Naive thymus-derived CD4-positive, alpha-beta T cell (primary cell): Measurements from ENCODE around the gene NPIPB9. TPM values are rescaled to one million over a fixed set of nuclear protein-coding genes. Genes with fewer than 3 reads are reported as not detected.
A peak's percentile ranks its signal among the peaks of the same experiment; 100 is the strongest.
"Not testable (repeated sequence)": the region's sequence is repeated elsewhere in the genome, so short reads cannot be mapped to it uniquely, and the experiment has no call there.

Experiments used
- ATAC-seq: fragments of 150-1000 bp; cut with Tn5 transposase; 2 replicates; pipeline ENCODE4 v1.10.0; 2021; ENCODE audit warnings: mild to moderate bottlenecking, moderate library complexity
- CTCF ChIA-PET: fragments of 350-600 bp; sonication (Branson Sonifier 250); formaldehyde crosslinking; loops from one replicate; lab custom pipeline; 2021; ENCODE audit warnings: antibody characterized with exemption; lab: Charles Lee
- POLR2A ChIA-PET: fragments of 350-600 bp; sonication (Branson Sonifier 250); formaldehyde crosslinking; loops from one replicate; lab custom pipeline; 2021; ENCODE audit warnings: antibody characterized with exemption, inconsistent platforms; lab: Charles Lee
- DNase-seq, 9 donors: peaks; one replicate each; pipeline versions ENCODE4 v3.0.0 to v3.0.0-alpha.2; 2020 to 2022; ENCODE audit warnings: mixed read lengths in 1 of 9
- H3K27ac ChIP-seq: one replicate; pipeline ENCODE4 v1.7.0; 2013; ENCODE audit warnings: mild to moderate bottlenecking, low read depth, low read length, moderate library complexity
- H3K27me3 ChIP-seq, 2 donors: one replicate each; pipeline ENCODE4 v1.7.0; 2013; ENCODE audit warnings: low read length in 2 of 2, mild to moderate bottlenecking in 2 of 2, moderate library complexity in 2 of 2; ENCODE audit not compliant: control insufficient read depth in 2 of 2, insufficient read depth in 2 of 2
- H3K36me3 ChIP-seq, 3 experiments: 1 replicate in 2 of 3; 2 replicates in 1 of 3; pipeline ENCODE4 v1.7.0; 2013; ENCODE audit warnings: low read length in 3 of 3, mild to moderate bottlenecking in 3 of 3, moderate library complexity in 1 of 3; ENCODE audit not compliant: insufficient read depth in 3 of 3, control insufficient read depth in 2 of 3
- H3K4me1 ChIP-seq, 2 donors: one replicate each; pipeline ENCODE4 v1.7.0; 2013; ENCODE audit warnings: low read length in 2 of 2, mild to moderate bottlenecking in 2 of 2, moderate library complexity in 1 of 2; ENCODE audit not compliant: control insufficient read depth in 2 of 2, insufficient read depth in 2 of 2
- H3K4me3 ChIP-seq: 2 replicates; pipeline ENCODE4 v1.7.0; 2013; ENCODE audit warnings: mild to moderate bottlenecking, low read length
- H3K9me3 ChIP-seq, 3 experiments: 1 replicate in 2 of 3; 2 replicates in 1 of 3; pipeline ENCODE4 v1.7.0; 2013; ENCODE audit warnings: low read length in 3 of 3; ENCODE audit not compliant: control insufficient read depth in 2 of 3
- H3K27ac Mint-ChIP-seq, 9 donors: one replicate each; pipeline ENCODE4 v1.8.0; 2020 to 2022; ENCODE audit warnings: mixed read lengths in 9 of 9, mild to moderate bottlenecking in 8 of 9, moderate library complexity in 5 of 9, inconsistent platforms in 2 of 9
- H3K27me3 Mint-ChIP-seq, 5 donors: one replicate each; pipeline ENCODE4 v1.8.0; 2021 to 2022; ENCODE audit warnings: mixed read lengths in 5 of 5, mild to moderate bottlenecking in 1 of 5
- H3K36me3 Mint-ChIP-seq, 5 donors: one replicate each; pipeline ENCODE4 v1.8.0; 2020 to 2022; ENCODE audit warnings: mixed read lengths in 5 of 5, mild to moderate bottlenecking in 3 of 5, inconsistent platforms in 1 of 5
- H3K4me1 Mint-ChIP-seq, 7 donors: one replicate each; pipeline ENCODE4 v1.8.0; 2020 to 2022; ENCODE audit warnings: mixed read lengths in 7 of 7, mild to moderate bottlenecking in 3 of 7, inconsistent platforms in 1 of 7
- H3K4me3 Mint-ChIP-seq, 10 donors: one replicate each; pipeline ENCODE4 v1.8.0; 2020 to 2022; ENCODE audit warnings: mild to moderate bottlenecking in 10 of 10, mixed read lengths in 10 of 10, moderate library complexity in 6 of 10, inconsistent platforms in 2 of 10
- H3K9me3 Mint-ChIP-seq, 11 donors: one replicate each; pipeline ENCODE4 v1.8.0; 2020 to 2022; ENCODE audit warnings: mixed read lengths in 11 of 11, mild to moderate bottlenecking in 4 of 11, inconsistent platforms in 1 of 11, moderate library complexity in 1 of 11
- intact Hi-C, 2 donors: fragments of 100-400 bp; cut with micrococcal nuclease; formaldehyde crosslinking; loops; one replicate each; pipeline ENCODE4 v1.15.1; 2023
- polyA plus RNA-seq, 2 donors: library from polyadenylated mRNA; unstranded; fragments of 300-500 nt; fragmentation: Illumina TruSeq; gene quantifications; one replicate each; pipeline ENCODE4 v1.2.3, GENCODE V29; 2021
- total RNA-seq, 6 experiments: library from RNA in 5 of 6; stranded (reverse) in 5 of 6; gene quantifications; 1 replicate in 5 of 6; 2 replicates in 1 of 6; pipeline ENCODE4 v1.2.3 and lab custom pipeline; 2021 to 2026

The NPIPB9 gene
- total and polyA plus RNA-seq, 7 experiments from 2014 or later: 0.18 to 5.2 (median 3.9) TPM

DNA sequence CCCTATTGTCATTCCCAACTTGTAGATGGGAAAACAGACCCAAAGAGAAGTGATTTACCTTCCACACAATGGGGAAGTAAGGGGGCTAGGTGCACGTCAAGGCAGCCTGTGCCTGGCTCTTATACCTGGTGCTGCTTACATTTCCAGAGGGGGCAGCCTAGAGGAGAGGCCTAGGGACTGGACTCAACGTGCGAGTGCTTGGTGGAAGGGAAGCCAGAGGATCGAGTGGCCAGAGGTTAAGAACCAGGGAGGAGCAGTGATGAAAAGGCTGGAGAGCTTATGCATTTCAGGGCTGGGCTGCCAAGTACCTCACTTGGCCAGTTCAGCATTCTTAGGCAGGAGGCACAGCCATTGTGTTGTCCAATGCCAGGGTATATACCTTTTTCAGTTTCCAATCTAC lies 30.8 kb downstream of the NPIPB9 start:
- not testable (repeated sequence) for ATAC-seq

DNA sequence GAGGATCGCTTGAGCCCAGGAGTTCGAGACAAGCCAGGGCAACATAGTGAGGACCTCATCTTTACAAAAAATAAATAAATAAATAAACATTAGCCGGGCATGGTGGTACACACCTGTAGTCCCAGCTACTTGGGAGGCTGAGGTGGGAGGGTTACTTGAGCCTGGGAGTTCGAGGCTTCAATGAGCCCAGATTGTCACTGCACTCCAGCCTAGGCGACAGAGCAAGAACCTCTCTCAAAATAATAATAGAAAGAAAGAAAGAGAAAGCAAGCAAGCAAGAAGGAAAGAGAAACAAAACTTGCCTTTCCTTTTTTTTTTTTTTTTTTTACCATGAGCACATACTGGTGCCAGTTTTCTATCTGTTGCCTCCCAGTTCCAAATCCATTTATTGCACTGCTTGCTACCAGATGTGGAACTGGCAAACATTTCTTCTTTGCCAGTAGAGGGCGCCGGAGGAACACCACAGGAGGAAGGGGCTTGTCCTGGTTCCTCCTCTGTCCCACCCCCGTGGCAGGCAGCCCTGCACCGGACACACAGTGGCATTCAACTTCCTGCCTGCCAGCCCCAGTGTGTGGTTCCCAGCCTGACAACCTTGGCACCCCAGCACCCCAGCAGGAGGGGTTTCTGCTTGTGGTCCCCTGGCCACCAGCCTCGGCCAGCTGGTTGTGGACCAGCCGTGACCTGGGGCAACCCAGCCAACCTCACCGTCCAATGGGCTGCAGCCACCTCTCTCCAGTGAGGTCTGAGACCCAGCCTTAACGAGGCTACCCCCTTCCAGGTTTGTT lies 50.8 kb downstream of the NPIPB9 start:
- POLR2A ChIA-PET, H3K36me3 Mint-ChIP-seq, H3K9me3 ChIP-seq, H3K27ac ChIP-seq, H3K4me1 Mint-ChIP-seq, H3K27me3 ChIP-seq, H3K4me3 ChIP-seq, H3K36me3 ChIP-seq, H3K4me1 ChIP-seq, H3K9me3 Mint-ChIP-seq, intact Hi-C loops, H3K27me3 Mint-ChIP-seq, CTCF ChIA-PET: not testable (repeated sequence)
- ATAC-seq (peak; percentile 87), DNase-seq (peak in 8 of 9 donors; percentile 38 to 78 (median 66))
- Mint-ChIP-seq H3K4me3 (peak overlapping the region in 7 of 10 donors; percentile 55 to 81 (median 68)), H3K27ac (peak overlapping the region in 1 of 9 donors; percentile 68)

More for the DNA sequence above, 30.8 kb downstream of the NPIPB9 start:
- H3K27ac ChIP-seq, H3K36me3 Mint-ChIP-seq, intact Hi-C loops, DNase-seq, H3K27me3 ChIP-seq, H3K4me1 Mint-ChIP-seq, CTCF ChIA-PET, H3K4me1 ChIP-seq, H3K36me3 ChIP-seq, H3K9me3 ChIP-seq, H3K9me3 Mint-ChIP-seq, POLR2A ChIA-PET, H3K27ac Mint-ChIP-seq, H3K4me3 Mint-ChIP-seq, H3K4me3 ChIP-seq, H3K27me3 Mint-ChIP-seq: not testable (repeated sequence)

DNA sequence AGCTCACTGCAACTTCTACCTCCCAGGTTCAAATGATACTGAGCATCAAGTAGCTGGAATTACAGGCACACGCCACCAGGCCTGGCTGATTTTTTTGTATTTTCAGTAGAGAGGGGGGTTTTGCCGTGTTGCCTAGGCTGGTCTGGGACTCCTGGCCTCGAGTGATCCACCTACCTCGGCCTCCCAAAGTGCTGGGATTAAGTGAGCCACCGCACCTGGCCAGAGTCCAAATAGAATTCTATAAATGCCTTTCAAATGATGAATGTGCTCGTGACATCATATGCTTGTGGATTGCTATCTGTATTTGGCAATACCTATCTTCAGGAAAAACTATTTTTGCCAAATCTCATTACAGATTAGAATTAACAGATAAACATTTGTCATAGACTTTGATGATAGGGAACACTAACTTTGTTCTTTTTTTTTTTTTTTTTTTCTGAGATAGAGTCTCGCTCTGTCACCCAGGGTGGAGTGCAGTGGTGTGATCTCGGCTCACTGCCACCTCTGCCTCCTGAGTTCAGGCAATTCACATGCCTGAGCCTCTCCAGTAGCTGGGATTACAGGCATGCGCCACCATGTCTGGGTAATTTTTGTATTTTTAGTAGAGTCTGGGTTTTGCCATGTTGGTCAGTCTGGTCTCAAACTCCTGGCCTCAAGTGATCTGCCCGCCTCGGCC lies 56.0 kb downstream of the NPIPB9 start:
- H3K4me1 Mint-ChIP-seq, H3K36me3 ChIP-seq, H3K9me3 Mint-ChIP-seq, H3K4me3 ChIP-seq, DNase-seq, H3K27me3 ChIP-seq, H3K27ac Mint-ChIP-seq, H3K27ac ChIP-seq, CTCF ChIA-PET, H3K9me3 ChIP-seq, ATAC-seq, H3K36me3 Mint-ChIP-seq, H3K27me3 Mint-ChIP-seq, H3K4me3 Mint-ChIP-seq, intact Hi-C loops, H3K4me1 ChIP-seq, POLR2A ChIA-PET: not testable (repeated sequence)

DNA sequence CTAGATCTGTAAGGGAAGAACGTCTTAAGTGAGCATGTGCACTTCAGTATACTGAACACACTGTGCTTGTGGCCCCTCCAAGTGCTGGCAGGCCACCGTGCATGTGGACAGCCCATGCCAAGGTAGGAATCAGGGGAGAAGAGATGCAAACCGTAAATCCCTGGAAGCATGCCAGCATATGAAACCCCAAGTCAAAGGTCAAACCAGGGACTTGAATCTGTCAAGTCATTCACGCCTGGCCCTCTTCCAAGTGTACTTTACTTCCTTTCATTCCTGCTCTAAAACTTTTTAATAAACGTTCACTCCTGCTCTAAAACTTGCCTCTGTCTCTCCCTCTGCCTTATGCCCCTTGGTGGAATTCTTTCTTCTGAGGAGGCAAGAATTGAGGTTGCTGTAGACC lies 68.4 kb downstream of the NPIPB9 start:
- peaks cover 0 to 5% (median 0%) of the 10 kb centered on the region in 11 donors for H3K9me3 Mint-ChIP-seq
- H3K27me3 Mint-ChIP-seq: peaks cover 0 to 4% (median 0%) of the 10 kb centered on the region in 5 donors
- H3K4me1 ChIP-seq: peaks cover 11 to 13% of the 10 kb centered on the region in 2 donors
- CTCF ChIA-PET: no interaction called here
- H3K4me1 Mint-ChIP-seq: peaks cover 0 to 27% (median 25%) of the 10 kb centered on the region in 7 donors
- peak overlapping the region in 1 of 10 donors; percentile 18 for H3K4me3 Mint-ChIP-seq
- POLR2A ChIA-PET: interaction anchor here (1.8 kb wide), 1 partner anchor 105 kb away, joined by 4 read pairs; the partner anchor contains the start of gene RABEP2
- no peaks in the 10 kb centered on the region for H3K27me3 ChIP-seq
- peaks cover 0 to 22% (median 0%) of the 10 kb centered on the region in 5 donors for H3K36me3 Mint-ChIP-seq
- intact Hi-C loops: loop anchor here in 1 of 2 donors (5.0 kb wide), 1 partner anchor 608 kb away; the partner anchor contains the start of gene XPO6
- peak overlapping the region in 3 of 9 donors; percentile 18 to 74 (median 32) for H3K27ac Mint-ChIP-seq
- H3K36me3 ChIP-seq: peaks cover 0 to 8% (median 0%) of the 10 kb centered on the region in 3 experiments
- peak in 1 of 9 donors; percentile 7 for DNase-seq
- H3K4me3 ChIP-seq: no peak overlapping the region
- no peak for ATAC-seq
- H3K27ac ChIP-seq: no peak overlapping the region
- H3K9me3 ChIP-seq: no peaks in the 10 kb centered on the region

DNA sequence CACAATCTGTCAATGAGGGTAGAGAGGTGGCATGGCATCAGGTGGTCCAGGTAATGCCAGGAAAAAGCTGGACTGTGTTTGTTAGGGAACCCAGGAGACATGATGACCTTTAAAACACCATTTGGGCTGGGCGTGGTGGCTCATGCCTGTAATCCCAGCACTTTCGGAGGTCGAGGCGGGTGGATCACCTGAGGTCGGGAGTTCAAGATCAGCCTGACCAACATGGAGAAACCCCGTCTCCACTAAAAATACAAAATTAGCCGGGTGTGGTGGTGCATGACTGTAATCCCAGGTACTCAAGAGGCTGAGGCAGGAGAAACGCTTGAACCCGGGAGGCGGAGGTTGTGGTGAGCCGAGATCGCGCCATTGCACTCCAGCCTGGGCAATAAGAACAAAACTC lies 69.0 kb downstream of the NPIPB9 start:
- ChIA-PET POLR2A (interaction anchor here (0.7 to 4.5 kb wide), 4 partner anchors 26 to 106 kb away, joined by 3 to 51 read pairs (median 3); partner anchors contain the start of genes SH2B1 and TUFM), CTCF (interaction anchor here (2.6 kb wide), 1 partner anchor 124 kb away, joined by 10 read pairs; no protein-coding TSS in a partner anchor)

DNA sequence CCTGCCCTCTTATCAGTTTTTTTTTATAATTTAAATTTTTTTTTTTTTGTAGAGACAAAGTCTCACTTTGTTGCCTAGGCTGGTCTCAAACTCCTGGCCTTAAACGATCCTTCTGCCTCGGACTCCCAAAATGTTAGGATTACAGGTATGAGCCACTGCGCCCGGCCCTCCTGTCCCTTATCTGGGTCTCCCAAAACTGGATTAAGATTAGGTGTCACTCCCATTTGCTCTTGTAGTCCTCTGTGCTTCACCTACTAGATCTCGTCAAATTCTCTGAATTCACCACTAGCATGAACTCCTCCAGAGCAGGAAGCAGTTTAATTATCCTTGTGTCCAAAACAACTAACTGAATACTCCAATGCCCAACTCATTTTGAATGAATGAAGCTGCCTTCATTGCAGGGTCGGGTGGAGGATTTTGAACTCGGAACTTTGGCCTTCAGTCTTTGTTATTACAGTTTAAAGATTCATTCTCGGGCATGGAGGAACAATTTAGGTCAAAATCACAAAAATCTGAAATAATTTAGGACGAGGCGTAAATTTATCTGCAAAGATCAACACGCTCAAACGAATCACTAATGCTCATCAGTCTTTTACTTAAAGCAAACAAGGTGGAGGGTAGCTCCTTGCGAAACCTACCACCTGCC lies 70.4 kb downstream of the NPIPB9 start:
- no peak for DNase-seq
- CTCF ChIA-PET: interaction anchor here (1.0 to 2.6 kb wide), 2 partner anchors 102 to 123 kb away, joined by 3 to 10 read pairs; partner anchors contain the start of gene RABEP2
- POLR2A ChIA-PET: interaction anchor here (0.6 to 4.5 kb wide), 15 partner anchors 9 to 1735 kb away, joined by 3 to 51 read pairs (median 4); partner anchors contain the start of genes NFATC2IP, RABEP2, SH2B1 and TUFM

More for the DNA sequence above, 69.0 kb downstream of the NPIPB9 start:
- not testable (repeated sequence) for H3K9me3 Mint-ChIP-seq, H3K27ac ChIP-seq, H3K27me3 ChIP-seq, H3K27me3 Mint-ChIP-seq, H3K9me3 ChIP-seq, H3K4me3 ChIP-seq, ATAC-seq
- Mint-ChIP-seq H3K4me1 (peaks cover 5 to 32% (median 31%) of the 10 kb centered on the region in 7 donors), H3K4me3 (peak overlapping the region in 5 of 10 donors; percentile 25 to 75 (median 66)), H3K36me3 (peaks cover 0 to 26% (median 4%) of the 10 kb centered on the region in 5 donors), H3K27ac (peak overlapping the region in 8 of 9 donors; percentile 10 to 80 (median 56))
- intact Hi-C loops: loop anchor here in 1 of 2 donors (5.0 kb wide), 1 partner anchor 608 kb away; the partner anchor contains the start of gene XPO6
- peaks cover 0 to 13% (median 2%) of the 10 kb centered on the region in 3 experiments for H3K36me3 ChIP-seq
- peaks cover 16 to 18% of the 10 kb centered on the region in 2 donors for H3K4me1 ChIP-seq
- DNase-seq: peak in 1 of 9 donors; percentile 6

More for the DNA sequence above, 70.4 kb downstream of the NPIPB9 start:
- Mint-ChIP-seq H3K27me3 (peaks cover 0 to 4% (median 0%) of the 10 kb centered on the region in 5 donors), H3K4me1 (peaks cover 14 to 46% (median 44%) of the 10 kb centered on the region in 7 donors), H3K4me3 (peak overlapping the region; percentile 82 to 99 (median 90)), H3K27ac (peak overlapping the region; percentile 80 to 96 (median 93)), H3K36me3 (peaks cover 9 to 36% (median 15%) of the 10 kb centered on the region in 5 donors), H3K9me3 (peaks cover 0 to 5% (median 0%) of the 10 kb centered on the region in 11 donors)
- Histone ChIP-seq H3K4me1 (peaks cover 19 to 20% of the 10 kb centered on the region in 2 donors), H3K27me3 (no peaks in the 10 kb centered on the region), H3K36me3 (peaks cover 0 to 28% (median 16%) of the 10 kb centered on the region in 3 experiments), H3K4me3 (peak overlapping the region; percentile 79), H3K9me3 (no peaks in the 10 kb centered on the region), H3K27ac (peak overlapping the region; percentile 94)
- intact Hi-C loops: loop anchor here (1.0 to 5.0 kb wide), 4 partner anchors 41 to 610 kb away; partner anchors contain the start of genes NFATC2IP (in 1 of the 2), RABEP2 (in 1 of the 2), SH2B1 (in 1 of the 2) and XPO6 (in 1 of the 2)
- ATAC-seq: no peak
